NCI-H1694 (cell line): ENCODE data around the gene MEP1B.
A peak's percentile ranks its signal among the peaks of the same experiment; 100 is the strongest.
"Not testable (repeated sequence)": the region's sequence is repeated elsewhere in the genome, so short reads cannot be mapped to it uniquely, and the experiment has no call there.

Experiments
- DNase-seq: peaks from one replicate; lab custom pipeline; 2025; lab: John Stamatoyannopoulos, UW

The MEP1B gene

GRCh38 chr18:32209685-32210445 is 20.0 kb downstream of the MEP1B start:
- DNase-seq, result no peak

GRCh38 chr18:32213693-32214092 is 23.9 kb downstream of the MEP1B start:
- no peak for DNase-seq

GRCh38 chr18:32216390-32216789 is 26.6 kb downstream of the MEP1B start:
- no peak for DNase-seq

- DNase-seq, result no peak
Observed at GRCh38 chr18:32219431-32220018, 29.7 kb downstream of the MEP1B start.

GRCh38 chr18:32233348-32233747 is 43.5 kb downstream of the MEP1B start:
- DNase-seq, result not testable (repeated sequence)

- no peak for DNase-seq
Observed at GRCh38 chr18:32237049-32237448, 47.2 kb downstream of the MEP1B start.

GRCh38 chr18:32238635-32239268 is 48.9 kb downstream of the MEP1B start:
- DNase-seq, result no peak

GRCh38 chr18:32242395-32242794 is 52.6 kb downstream of the MEP1B start:
- DNase-seq, result no peak

- DNase-seq, result no peak
Observed at GRCh38 chr18:32243358-32243757, 53.5 kb downstream of the MEP1B start.

GRCh38 chr18:32244881-32245280 is 55.0 kb downstream of the MEP1B start:
- DNase-seq, result peak; percentile 43

GRCh38 chr18:32249147-32249929 is 59.5 kb downstream of the MEP1B start:
- no peak for DNase-seq

- DNase-seq, result no peak
Observed at GRCh38 chr18:32251466-32251865, 61.6 kb downstream of the MEP1B start.

- no peak for DNase-seq
Observed at GRCh38 chr18:32252141-32252860, 62.5 kb downstream of the MEP1B start.

GRCh38 chr18:32255570-32255969 is 65.7 kb downstream of the MEP1B start:
- no peak for DNase-seq

GRCh38 chr18:32257084-32257785 is 67.4 kb downstream of the MEP1B start:
- peak; percentile 48 for DNase-seq

GRCh38 chr18:32258148-32258547 is 68.3 kb downstream of the MEP1B start:
- no peak for DNase-seq

GRCh38 chr18:32258558-32259204 is 68.8 kb downstream of the MEP1B start:
- no peak for DNase-seq

GRCh38 chr18:32259553-32259952 is 69.7 kb downstream of the MEP1B start:
- DNase-seq, result no peak

- DNase-seq, result no peak
Observed at GRCh38 chr18:32261003-32261402, 71.2 kb downstream of the MEP1B start.

GRCh38 chr18:32262092-32262491 is 72.3 kb downstream of the MEP1B start:
- no peak for DNase-seq

GRCh38 chr18:32264401-32264800 is 74.6 kb downstream of the MEP1B start:
- DNase-seq, result no peak
